ENCODE results near the gene IPMK.

DNA sequence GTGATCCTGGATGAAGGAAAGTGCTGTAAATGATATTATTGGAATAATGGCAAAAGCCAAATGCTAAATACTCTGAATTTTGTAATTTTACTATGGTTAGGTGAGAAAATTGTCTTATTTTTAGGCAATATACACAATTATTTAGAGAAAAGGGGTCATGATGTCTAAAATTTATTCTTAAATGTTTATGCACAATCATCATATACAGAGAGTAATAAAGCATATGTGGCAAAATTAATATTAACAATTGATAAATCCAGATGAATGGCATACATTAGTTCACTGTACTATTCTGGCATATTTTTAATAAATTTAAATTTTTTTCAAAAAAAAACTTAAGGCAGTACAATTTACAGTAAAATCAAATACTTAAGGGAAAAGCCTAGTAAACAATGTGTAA lies 7.4 kb downstream of the IPMK start:
- TF ChIP-seq, protein P1, sequence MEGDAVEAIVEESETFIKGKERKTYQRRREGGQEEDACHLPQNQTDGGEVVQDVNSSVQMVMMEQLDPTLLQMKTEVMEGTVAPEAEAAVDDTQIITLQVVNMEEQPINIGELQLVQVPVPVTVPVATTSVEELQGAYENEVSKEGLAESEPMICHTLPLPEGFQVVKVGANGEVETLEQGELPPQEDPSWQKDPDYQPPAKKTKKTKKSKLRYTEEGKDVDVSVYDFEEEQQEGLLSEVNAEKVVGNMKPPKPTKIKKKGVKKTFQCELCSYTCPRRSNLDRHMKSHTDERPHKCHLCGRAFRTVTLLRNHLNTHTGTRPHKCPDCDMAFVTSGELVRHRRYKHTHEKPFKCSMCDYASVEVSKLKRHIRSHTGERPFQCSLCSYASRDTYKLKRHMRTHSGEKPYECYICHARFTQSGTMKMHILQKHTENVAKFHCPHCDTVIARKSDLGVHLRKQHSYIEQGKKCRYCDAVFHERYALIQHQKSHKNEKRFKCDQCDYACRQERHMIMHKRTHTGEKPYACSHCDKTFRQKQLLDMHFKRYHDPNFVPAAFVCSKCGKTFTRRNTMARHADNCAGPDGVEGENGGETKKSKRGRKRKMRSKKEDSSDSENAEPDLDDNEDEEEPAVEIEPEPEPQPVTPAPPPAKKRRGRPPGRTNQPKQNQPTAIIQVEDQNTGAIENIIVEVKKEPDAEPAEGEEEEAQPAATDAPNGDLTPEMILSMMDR (IDR thresholded peaks at IDR 0.05; ENCODE audit: low read depth, low read length), result no peak
- TF ChIP-seq POLR2A (IDR thresholded peaks at IDR 0.05; ENCODE audit: extremely low read depth, insufficient read length), result no peak
- no peak for TF ChIP-seq MYC (IDR thresholded peaks at IDR 0.05; ENCODE audit: low read depth, low read length)

Data from NB4 (cell line).